Caco-2 (cell line): ENCODE results near the gene SPDYE2B. TPM values are rescaled to one million over a fixed set of nuclear protein-coding genes. Genes with fewer than 3 reads are reported as not detected.
"Not testable (repeated sequence)": the region's sequence is repeated elsewhere in the genome, so short reads cannot be mapped to it uniquely, and the experiment has no call there.

ENCODE experiments used
- BruUV-seq: library from RNA; stranded (reverse); fragments of 400-500 nt; replicated peaks from 2 replicates; lab custom pipeline; 2021; lab: Mats Ljungman, UMichigan
- CTCF ChIA-PET: fragments of 300-600 bp; sonication (Branson Sonifier 250); formaldehyde crosslinking; loops from one replicate; lab custom pipeline; 2022; ENCODE audit warnings: antibody characterized with exemption; lab: Charles Lee
- POLR2A ChIA-PET: fragments of 300-600 bp; sonication (Branson Sonifier 250); formaldehyde crosslinking; loops from one replicate; lab custom pipeline; 2022; ENCODE audit warnings: antibody characterized with exemption; lab: Charles Lee
- DNase-seq, 2 experiments: peaks; one replicate each; pipeline versions ENCODE4 v3.0.0 to v3.0.0-alpha.2; 2020 to 2022
- H3K27me3 ChIP-seq: replicated peaks from 2 replicates; pipeline ENCODE4 v1.6.0; 2011; ENCODE audit warnings: low read length; ENCODE audit not compliant: control insufficient read depth, insufficient read depth
- H3K36me3 ChIP-seq: 2 replicates; pipeline ENCODE4 v1.5.1; 2011; ENCODE audit warnings: low read length; ENCODE audit not compliant: control insufficient read depth, insufficient read depth
- H3K4me1 ChIP-seq: fragments of 250-450 bp; sonication (Bioruptor Pico); 2 replicates; pipeline ENCODE4 v1.5.1; 2020; ENCODE audit warnings: mild to moderate bottlenecking
- H3K4me3 ChIP-seq: 2 replicates; pipeline ENCODE4 v1.5.1; 2011; ENCODE audit warnings: low read depth, mild to moderate bottlenecking, control low read depth, low read length
- H3K9me3 ChIP-seq: fragments of 250-450 bp; sonication (Bioruptor Pico); 2 replicates; pipeline ENCODE4 v1.5.1; 2020; ENCODE audit warnings: mild to moderate bottlenecking, moderate library complexity
- H3K27ac Mint-ChIP-seq: one replicate; pipeline ENCODE4 v1.8.0; 2022; ENCODE audit warnings: mixed read lengths; ENCODE audit not compliant: unreplicated experiment
- H3K27me3 Mint-ChIP-seq: one replicate; pipeline ENCODE4 v1.8.0; 2022; ENCODE audit warnings: mixed read lengths; ENCODE audit not compliant: insufficient read depth, unreplicated experiment
- H3K36me3 Mint-ChIP-seq: one replicate; pipeline ENCODE4 v1.8.0; 2022; ENCODE audit warnings: mild to moderate bottlenecking, mixed read lengths; ENCODE audit not compliant: insufficient read depth, unreplicated experiment
- H3K4me1 Mint-ChIP-seq: one replicate; pipeline ENCODE4 v1.8.0; 2022; ENCODE audit warnings: low read depth, mixed read lengths; ENCODE audit not compliant: unreplicated experiment
- H3K4me3 Mint-ChIP-seq: one replicate; pipeline ENCODE4 v1.8.0; 2022; ENCODE audit warnings: mild to moderate bottlenecking, moderate library complexity, mixed read lengths; ENCODE audit not compliant: unreplicated experiment
- H3K9me3 Mint-ChIP-seq: one replicate; pipeline ENCODE4 v1.8.0; 2022; ENCODE audit warnings: mixed read lengths; ENCODE audit not compliant: unreplicated experiment
- intact Hi-C: fragments of 100-400 bp; cut with micrococcal nuclease; formaldehyde crosslinking; loops from one replicate; pipeline ENCODE4 v1.10.0; 2022; ENCODE audit not compliant: unreplicated experiment
- total RNA-seq: library from RNA; stranded (reverse); gene quantifications from 2 replicates; pipeline ENCODE4 v1.2.3, GENCODE V29; 2022

The SPDYE2B gene
- total RNA-seq, 1 experiment from 2014 or later: not detected

DNA sequence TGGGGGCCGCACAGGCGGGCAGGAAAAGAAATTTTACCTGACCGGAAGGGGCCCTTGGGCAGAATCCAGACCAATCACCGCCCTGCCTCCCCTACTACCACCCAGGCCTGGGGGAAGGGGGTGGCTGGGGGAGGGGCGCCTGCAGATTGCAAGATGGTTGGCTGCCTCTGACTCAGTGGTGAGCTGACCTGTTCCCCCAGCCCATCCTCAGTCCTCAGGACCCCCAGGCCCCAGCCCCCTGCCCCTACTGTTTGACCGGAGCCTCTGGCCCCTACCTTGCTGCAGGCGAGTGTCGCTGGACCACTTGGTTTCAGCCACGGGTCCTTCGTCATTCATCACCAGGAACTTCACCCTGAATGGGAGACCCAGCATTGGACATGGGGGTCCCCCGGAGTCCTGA is 11.3 kb upstream of the SPDYE2B start:
- H3K27me3 ChIP-seq, H3K27ac Mint-ChIP-seq, BruUV-seq, H3K4me3 ChIP-seq, H3K27me3 Mint-ChIP-seq, H3K4me1 ChIP-seq, H3K9me3 ChIP-seq, POLR2A ChIA-PET, intact Hi-C loops, CTCF ChIA-PET, H3K4me1 Mint-ChIP-seq, H3K4me3 Mint-ChIP-seq, H3K9me3 Mint-ChIP-seq, H3K36me3 ChIP-seq, H3K36me3 Mint-ChIP-seq: not testable (repeated sequence)
- peak in 1 of 2 experiments; percentile 30 for DNase-seq

DNA sequence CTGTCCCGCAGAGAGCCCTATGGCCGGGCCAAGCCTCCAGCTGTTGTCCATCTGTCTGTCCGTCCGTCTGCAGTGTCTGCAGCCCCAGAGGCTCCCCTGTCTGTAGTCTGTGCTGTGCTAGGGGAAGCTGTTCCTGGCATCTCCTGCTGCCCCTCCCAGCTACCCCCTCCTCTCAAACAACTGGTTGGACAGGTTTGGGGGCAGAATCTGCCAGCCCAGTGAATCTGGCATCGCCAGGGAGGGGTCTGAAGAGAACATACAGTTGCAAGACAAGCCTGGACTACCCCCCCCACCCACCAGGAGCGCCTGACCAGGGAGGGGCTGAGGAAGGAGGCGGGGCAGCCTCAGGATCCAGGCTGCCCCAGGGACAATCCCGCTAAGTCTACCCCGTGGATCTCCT is 7.4 kb upstream of the SPDYE2B start, which contains the start of gene UPK3BL1:
UPK3BL1 (minus strand) TSS at position 101 of the 400 bp plus-strand sequence; CDS start at position 51, 50 bp downstream.
- H3K4me3 ChIP-seq, H3K27ac Mint-ChIP-seq, H3K9me3 Mint-ChIP-seq, H3K36me3 ChIP-seq, H3K4me3 Mint-ChIP-seq, H3K27me3 ChIP-seq, H3K4me1 ChIP-seq, H3K9me3 ChIP-seq, H3K27me3 Mint-ChIP-seq, BruUV-seq, POLR2A ChIA-PET, CTCF ChIA-PET, H3K36me3 Mint-ChIP-seq, DNase-seq, intact Hi-C loops, H3K4me1 Mint-ChIP-seq: not testable (repeated sequence)

GRCh38 chr7:102643404-102643803 is 6.7 kb upstream of the SPDYE2B start:
- H3K4me3 ChIP-seq, intact Hi-C loops, H3K27ac Mint-ChIP-seq, H3K36me3 Mint-ChIP-seq, POLR2A ChIA-PET, H3K27me3 ChIP-seq, H3K9me3 ChIP-seq, BruUV-seq, H3K4me1 Mint-ChIP-seq, CTCF ChIA-PET, H3K4me3 Mint-ChIP-seq, H3K27me3 Mint-ChIP-seq, H3K36me3 ChIP-seq, DNase-seq, H3K9me3 Mint-ChIP-seq, H3K4me1 ChIP-seq: not testable (repeated sequence)

- H3K9me3 Mint-ChIP-seq, H3K36me3 ChIP-seq, H3K27me3 ChIP-seq, H3K36me3 Mint-ChIP-seq, H3K4me3 ChIP-seq, H3K27ac Mint-ChIP-seq, H3K4me1 Mint-ChIP-seq, H3K4me1 ChIP-seq, intact Hi-C loops, H3K9me3 ChIP-seq, POLR2A ChIA-PET, CTCF ChIA-PET, H3K27me3 Mint-ChIP-seq, BruUV-seq, DNase-seq, H3K4me3 Mint-ChIP-seq: not testable (repeated sequence)
These were observed 2.3 kb upstream of the SPDYE2B start for GRCh38 chr7:102647813-102648212.

DNA sequence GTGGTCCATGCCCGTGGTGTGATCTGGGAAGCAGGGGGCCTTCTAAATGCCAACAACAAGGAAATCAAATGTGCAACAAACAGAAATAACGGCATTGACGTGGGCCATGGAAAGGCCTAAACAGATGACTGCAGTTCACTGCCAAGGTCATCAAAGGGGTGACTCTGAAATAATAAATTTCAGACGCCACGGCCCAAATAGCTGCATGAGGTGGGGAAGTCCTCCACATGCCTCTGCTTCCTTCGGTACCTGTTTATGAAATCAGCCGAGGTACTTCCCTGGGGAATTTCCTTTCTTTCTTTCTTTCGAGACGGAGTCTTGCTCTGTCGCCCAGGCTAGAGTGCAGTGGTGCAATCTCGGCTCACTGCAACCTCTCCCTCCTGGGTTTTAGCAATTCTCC is 14.6 kb downstream of the SPDYE2B start:
- CTCF ChIA-PET, H3K36me3 Mint-ChIP-seq, H3K4me3 ChIP-seq, H3K4me1 Mint-ChIP-seq, H3K36me3 ChIP-seq, POLR2A ChIA-PET, BruUV-seq, H3K9me3 Mint-ChIP-seq, intact Hi-C loops, H3K9me3 ChIP-seq, H3K27ac Mint-ChIP-seq, H3K4me1 ChIP-seq, H3K27me3 Mint-ChIP-seq, DNase-seq, H3K4me3 Mint-ChIP-seq, H3K27me3 ChIP-seq: not testable (repeated sequence)

GRCh38 chr7:102666850-102667249 is 16.7 kb downstream of the SPDYE2B start:
- H3K36me3 Mint-ChIP-seq, H3K4me1 Mint-ChIP-seq, CTCF ChIA-PET, intact Hi-C loops, H3K27me3 Mint-ChIP-seq, H3K9me3 Mint-ChIP-seq, H3K4me3 ChIP-seq, H3K4me3 Mint-ChIP-seq, DNase-seq, POLR2A ChIA-PET, H3K27ac Mint-ChIP-seq, H3K27me3 ChIP-seq, H3K36me3 ChIP-seq, H3K9me3 ChIP-seq, BruUV-seq, H3K4me1 ChIP-seq: not testable (repeated sequence)

DNA sequence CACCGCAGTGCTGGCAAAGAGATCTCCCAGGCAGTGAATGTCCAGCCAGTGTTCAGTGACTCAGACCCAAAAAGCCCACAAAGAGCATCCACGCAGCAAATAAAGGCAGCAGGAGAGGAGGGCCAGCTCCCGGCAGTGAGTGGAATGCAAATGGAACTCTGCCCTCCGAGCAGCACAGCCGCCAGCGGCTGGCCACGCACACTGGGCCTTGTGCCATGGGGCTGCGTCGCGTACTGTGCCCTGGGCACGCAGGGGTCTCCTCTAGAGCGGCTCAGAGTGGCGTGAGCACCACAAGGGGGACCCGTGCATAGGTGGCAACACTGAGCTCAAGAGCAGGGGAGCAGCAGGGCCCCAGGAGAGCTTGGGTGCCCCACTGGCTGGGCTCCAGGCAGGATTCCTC is 17.4 kb downstream of the SPDYE2B start:
- H3K27me3 Mint-ChIP-seq, H3K36me3 ChIP-seq, intact Hi-C loops, H3K36me3 Mint-ChIP-seq, H3K4me3 Mint-ChIP-seq, H3K9me3 Mint-ChIP-seq, H3K4me3 ChIP-seq, H3K4me1 Mint-ChIP-seq, CTCF ChIA-PET, POLR2A ChIA-PET, BruUV-seq, H3K27ac Mint-ChIP-seq, H3K9me3 ChIP-seq, H3K27me3 ChIP-seq, DNase-seq, H3K4me1 ChIP-seq: not testable (repeated sequence)
